Neural cell (in vitro differentiated cells): Measurements from ENCODE around the gene SMCO2. TPM values are rescaled to one million over a fixed set of nuclear protein-coding genes. Genes with fewer than 3 reads are reported as not detected.

Experiments used
- H2AFZ ChIP-seq: fragments of 200-600, 300-800 bp; sonication (generic), shearing (Covaris generic); 2 replicates; pipeline ENCODE4 v1.6.0; 2014; ENCODE audit warnings: low read depth, mild to moderate bottlenecking, antibody characterized with exemption, low read length, moderate library complexity
- H3F3A ChIP-seq: fragments of 200-600 bp; shearing (Covaris generic); 2 replicates; pipeline ENCODE4 v1.6.1; 2016; ENCODE audit warnings: mild to moderate bottlenecking, moderate library complexity, mixed read lengths, antibody characterized with exemption, low read length; ENCODE audit not compliant: insufficient read depth, poor library complexity, severe bottlenecking
- H3K27ac ChIP-seq: fragments of 200-600, 300-800 bp; sonication (generic), shearing (Covaris generic); 2 replicates; pipeline ENCODE4 v1.5.1; 2014; ENCODE audit warnings: mild to moderate bottlenecking, low read length, moderate library complexity
- H3K27me3 ChIP-seq: fragments of 300-800, 200-600 bp; sonication (generic), shearing (Covaris generic); 2 replicates; pipeline ENCODE4 v1.6.0; 2014; ENCODE audit warnings: mild to moderate bottlenecking, low read depth, low read length, moderate library complexity; ENCODE audit not compliant: insufficient read depth
- H3K36me3 ChIP-seq: fragments of 300-800, 200-600 bp; sonication (generic), shearing (Covaris generic); 2 replicates; pipeline ENCODE4 v1.5.1; 2014; ENCODE audit warnings: mild to moderate bottlenecking, antibody characterized with exemption, low read length, moderate library complexity; ENCODE audit not compliant: insufficient read depth
- H3K4me2 ChIP-seq: fragments of 300-800, 200-600 bp; sonication (generic), shearing (Covaris generic); 2 replicates; pipeline ENCODE4 v1.6.0; 2014; ENCODE audit warnings: mild to moderate bottlenecking, low read length
- H3K4me3 ChIP-seq: fragments of 300-800, 200-600 bp; sonication (generic), shearing (Covaris generic); 2 replicates; pipeline ENCODE4 v1.5.1; 2014; ENCODE audit warnings: mild to moderate bottlenecking, low read length, moderate library complexity
- H3K79me2 ChIP-seq: fragments of 200-600 bp; shearing (Covaris generic); replicated peaks from 2 replicates; pipeline ENCODE4 v1.6.0; 2014; ENCODE audit warnings: mild to moderate bottlenecking, low read length, moderate library complexity; ENCODE audit not compliant: insufficient read depth
- H3K9ac ChIP-seq: fragments of 300-800, 200-600 bp; sonication (generic), shearing (Covaris generic); 2 replicates; pipeline ENCODE4 v1.6.1; 2016; ENCODE audit warnings: mild to moderate bottlenecking, low read length, mixed read lengths
- H3K9me2 ChIP-seq: fragments of 200-600 bp; shearing (Covaris generic); 2 replicates; pipeline ENCODE4 v1.6.1; 2016; ENCODE audit warnings: mild to moderate bottlenecking, low read length, mixed read lengths; ENCODE audit not compliant: insufficient read depth
- H3K9me3 ChIP-seq: fragments of 200-600, 300-800 bp; sonication (generic), shearing (Covaris generic); 2 replicates; pipeline ENCODE4 v1.6.1; 2016; ENCODE audit warnings: mild to moderate bottlenecking, mixed run types, low read length, moderate library complexity, mixed read lengths
- H4K20me1 ChIP-seq: fragments of 200-600 bp; shearing (Covaris generic); 2 replicates; pipeline ENCODE4 v1.6.1; 2016; ENCODE audit warnings: mild to moderate bottlenecking, mixed run types; ENCODE audit not compliant: insufficient read depth
- CTCF ChIP-seq: fragments of 450-650 bp; IDR thresholded peaks from 2 replicates; pipeline ENCODE4 v1.5.1; 2014; ENCODE audit warnings: antibody characterized with exemption, mild to moderate bottlenecking, moderate library complexity; ENCODE audit not compliant: poor library complexity, severe bottlenecking
- EP300 ChIP-seq: fragments of 450-650 bp; conservative IDR thresholded peaks from 2 replicates; pipeline ENCODE4 v1.6.1; 2014; ENCODE audit warnings: antibody characterized with exemption, mild to moderate bottlenecking, moderate library complexity; ENCODE audit not compliant: poor library complexity, severe bottlenecking
- EZH2 ChIP-seq: fragments of 200-600, 300-800 bp; shearing (Covaris generic), sonication (generic); IDR thresholded peaks from 2 replicates; pipeline ENCODE4 v1.6.1; 2014; ENCODE audit warnings: antibody characterized with exemption, low read length, borderline replicate concordance, mild to moderate bottlenecking; ENCODE audit not compliant: insufficient read depth, poor library complexity, severe bottlenecking
- MXI1 ChIP-seq: fragments of 450-650 bp; conservative IDR thresholded peaks from 2 replicates; pipeline ENCODE4 v1.6.1; 2014; ENCODE audit warnings: antibody characterized with exemption, mild to moderate bottlenecking; ENCODE audit not compliant: poor library complexity, severe bottlenecking
- POLR2AphosphoS5 ChIP-seq: IDR thresholded peaks from 2 replicates; pipeline ENCODE4 v1.6.1; 2012
- RAD21 ChIP-seq: fragments of 450-650 bp; conservative IDR thresholded peaks from 2 replicates; pipeline ENCODE4 v1.6.1; 2014; ENCODE audit warnings: antibody characterized with exemption, mild to moderate bottlenecking, moderate library complexity
- REST ChIP-seq: IDR thresholded peaks from 2 replicates; pipeline ENCODE4 v1.6.1; 2012; ENCODE audit warnings: borderline replicate concordance
- SMC3 ChIP-seq: fragments of 450-650 bp; conservative IDR thresholded peaks from 2 replicates; pipeline ENCODE4 v1.6.1; 2014; ENCODE audit warnings: antibody characterized with exemption, mild to moderate bottlenecking, moderate library complexity; ENCODE audit not compliant: poor library complexity
- TAF1 ChIP-seq: IDR thresholded peaks from 2 replicates; pipeline ENCODE4 v1.6.1; 2012; ENCODE audit warnings: low read depth
- polyA plus RNA-seq: library from polyadenylated mRNA; depleted of rRNA; stranded (reverse); fragments of >200 nt; gene quantifications from 2 replicates; pipeline ENCODE4 v1.2.3, GENCODE V29; 2014

Gene SMCO2
- polyA plus RNA-seq, 1 donor from 2014 or later: not detected

GRCh38 chr12:27428466-27428865, 18.1 kb upstream of the SMCO2 start:
- no peak overlapping the region for H2AFZ ChIP-seq

GRCh38 chr12:27429606-27430005, 16.9 kb upstream of the SMCO2 start:
- no peaks in the 10 kb centered on the region for H3K79me2 ChIP-seq
- H3K9me3 ChIP-seq: no peaks in the 10 kb centered on the region
- no peak overlapping the region for H3K27ac ChIP-seq
- H3K4me3 ChIP-seq: no peak overlapping the region
- no peaks in the 10 kb centered on the region for H3K27me3 ChIP-seq
- H4K20me1 ChIP-seq: no peaks in the 10 kb centered on the region
- no peaks in the 10 kb centered on the region for H3F3A ChIP-seq
- TF ChIP-seq CTCF: no peak
- no peak for TF ChIP-seq SMC3
- no peak for TF ChIP-seq EZH2
- H2AFZ ChIP-seq: no peak overlapping the region
- H3K9me2 ChIP-seq: no peaks in the 10 kb centered on the region
- H3K4me2 ChIP-seq: no peak overlapping the region
- no peaks in the 10 kb centered on the region for H3K36me3 ChIP-seq
- H3K9ac ChIP-seq: no peak overlapping the region

More at GRCh38 chr12:27428466-27428865, 18.1 kb upstream of the SMCO2 start:
- Histone ChIP-seq H3K9ac (no peak overlapping the region), H3K4me3 (no peak overlapping the region), H3K27ac (no peak overlapping the region), H3K79me2 (no peaks in the 10 kb centered on the region), H4K20me1 (no peaks in the 10 kb centered on the region), H3F3A (no peaks in the 10 kb centered on the region), H3K36me3 (no peaks in the 10 kb centered on the region), H3K27me3 (no peaks in the 10 kb centered on the region), H3K9me3 (no peaks in the 10 kb centered on the region), H3K9me2 (no peaks in the 10 kb centered on the region), H3K4me2 (no peak overlapping the region)
- TF ChIP-seq MXI1 (no peak), EZH2 (no peak), RAD21 (no peak), EP300 (no peak), TAF1 (no peak), CTCF (no peak), SMC3 (no peak), POLR2AphosphoS5 (no peak), REST (no peak)
